Subcutaneous adipose tissue (tissue), 4 donors: ENCODE results near the gene PRKCD. TPM values are rescaled to one million over a fixed set of nuclear protein-coding genes. Genes with fewer than 3 reads are reported as not detected.

Experiments used
- CTCF ChIP-seq: fragments of 450-650 bp; IDR thresholded peaks from one replicate; pipeline ENCODE4 v1.5.1; 2016; ENCODE audit warnings: low read depth, mild to moderate bottlenecking, control low read depth, antibody characterized with exemption, moderate library complexity
- total RNA-seq, 4 donors: library from RNA; depleted of rRNA; stranded (reverse); fragments of >200 nt; gene quantifications; one replicate each; pipeline ENCODE4 v1.1.0, GENCODE V29; 2016

Gene PRKCD
- total RNA-seq, 4 donors from 2014 or later = 26.2 to 84.0 (median 48.0) TPM

GRCh38 chr3:53147151-53147902 is 13.7 kb upstream of the PRKCD start:
- TF ChIP-seq CTCF = no peak

DNA sequence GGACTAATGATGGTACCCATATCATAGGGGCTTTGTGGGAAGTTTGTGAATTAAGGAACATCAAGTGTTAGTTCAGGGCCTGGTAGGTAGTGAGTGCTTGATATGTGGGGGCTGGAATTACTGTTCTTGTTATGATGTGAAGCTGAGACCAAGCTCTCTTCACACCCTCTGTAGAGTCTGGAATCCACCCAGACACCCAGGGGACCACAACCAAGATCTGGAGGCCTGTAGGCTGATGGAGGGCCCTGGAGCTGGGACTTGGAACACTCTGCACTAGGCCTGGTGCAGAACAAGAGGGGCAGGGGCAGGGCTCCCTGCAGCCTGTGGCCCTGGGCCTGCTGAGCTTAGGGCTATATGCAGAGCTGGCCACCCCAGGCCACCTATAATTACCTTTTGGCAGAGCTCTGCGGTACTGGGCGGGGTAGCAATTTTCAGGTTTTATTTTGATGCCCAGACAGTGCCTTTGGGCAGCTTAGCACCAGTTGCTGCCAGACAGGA is 13.1 kb upstream of the PRKCD start:
- TF ChIP-seq CTCF = no peak

- TF ChIP-seq CTCF = no peak
These were observed 11.9 kb upstream of the PRKCD start for GRCh38 chr3:53149006-53149690.

GRCh38 chr3:53149699-53150098 is 11.3 kb upstream of the PRKCD start:
- no peak for TF ChIP-seq CTCF

- TF ChIP-seq CTCF = no peak
These were observed 10.5 kb upstream of the PRKCD start for GRCh38 chr3:53150247-53151085.

- TF ChIP-seq CTCF = no peak
These were observed 9.5 kb upstream of the PRKCD start for GRCh38 chr3:53151465-53151864.
